GM12875 (cell line): Measurements from ENCODE around the gene PAIP2.
A peak's percentile ranks its signal among the peaks of the same experiment; 100 is the strongest.
"Not testable (repeated sequence)": the region's sequence is repeated elsewhere in the genome, so short reads cannot be mapped to it uniquely, and the experiment has no call there.

Experiments used
- H3K4me3 ChIP-seq: one replicate; pipeline ENCODE4 v1.5.1; 2011; ENCODE audit warnings: low read depth, low read length, control low read depth
- TF ChIP-seq, protein P1 (sequence below): IDR thresholded peaks from 2 replicates; pipeline ENCODE4 v1.5.1; 2011; ENCODE audit warnings: low read depth, mild to moderate bottlenecking, control low read depth, inconsistent platforms, low read length, moderate library complexity, borderline replicate concordance; ENCODE audit not compliant: insufficient read depth

Gene PAIP2

DNA sequence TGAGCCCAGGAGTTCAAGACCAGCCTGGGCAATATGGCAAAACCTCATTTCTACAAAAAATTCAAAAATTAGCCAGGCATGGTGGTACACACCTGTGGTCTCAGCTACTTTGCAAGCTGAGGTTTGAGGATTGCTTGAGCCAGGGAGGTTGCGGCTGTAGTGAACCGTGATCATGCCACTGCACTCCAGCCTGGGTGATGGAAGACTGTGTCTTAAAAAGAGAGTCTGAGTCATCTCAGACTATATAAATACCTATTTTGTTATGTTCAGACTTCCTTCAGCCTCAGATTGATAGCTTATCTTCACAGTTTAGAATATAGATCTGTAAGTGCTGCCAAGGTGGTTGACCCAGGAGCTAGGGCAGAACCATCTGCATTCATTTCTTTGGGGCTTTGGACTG, 1.6 kb upstream of the PAIP2 start:
- TF ChIP-seq, protein P1, sequence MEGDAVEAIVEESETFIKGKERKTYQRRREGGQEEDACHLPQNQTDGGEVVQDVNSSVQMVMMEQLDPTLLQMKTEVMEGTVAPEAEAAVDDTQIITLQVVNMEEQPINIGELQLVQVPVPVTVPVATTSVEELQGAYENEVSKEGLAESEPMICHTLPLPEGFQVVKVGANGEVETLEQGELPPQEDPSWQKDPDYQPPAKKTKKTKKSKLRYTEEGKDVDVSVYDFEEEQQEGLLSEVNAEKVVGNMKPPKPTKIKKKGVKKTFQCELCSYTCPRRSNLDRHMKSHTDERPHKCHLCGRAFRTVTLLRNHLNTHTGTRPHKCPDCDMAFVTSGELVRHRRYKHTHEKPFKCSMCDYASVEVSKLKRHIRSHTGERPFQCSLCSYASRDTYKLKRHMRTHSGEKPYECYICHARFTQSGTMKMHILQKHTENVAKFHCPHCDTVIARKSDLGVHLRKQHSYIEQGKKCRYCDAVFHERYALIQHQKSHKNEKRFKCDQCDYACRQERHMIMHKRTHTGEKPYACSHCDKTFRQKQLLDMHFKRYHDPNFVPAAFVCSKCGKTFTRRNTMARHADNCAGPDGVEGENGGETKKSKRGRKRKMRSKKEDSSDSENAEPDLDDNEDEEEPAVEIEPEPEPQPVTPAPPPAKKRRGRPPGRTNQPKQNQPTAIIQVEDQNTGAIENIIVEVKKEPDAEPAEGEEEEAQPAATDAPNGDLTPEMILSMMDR, result no peak
- no peak overlapping the region for H3K4me3 ChIP-seq

DNA sequence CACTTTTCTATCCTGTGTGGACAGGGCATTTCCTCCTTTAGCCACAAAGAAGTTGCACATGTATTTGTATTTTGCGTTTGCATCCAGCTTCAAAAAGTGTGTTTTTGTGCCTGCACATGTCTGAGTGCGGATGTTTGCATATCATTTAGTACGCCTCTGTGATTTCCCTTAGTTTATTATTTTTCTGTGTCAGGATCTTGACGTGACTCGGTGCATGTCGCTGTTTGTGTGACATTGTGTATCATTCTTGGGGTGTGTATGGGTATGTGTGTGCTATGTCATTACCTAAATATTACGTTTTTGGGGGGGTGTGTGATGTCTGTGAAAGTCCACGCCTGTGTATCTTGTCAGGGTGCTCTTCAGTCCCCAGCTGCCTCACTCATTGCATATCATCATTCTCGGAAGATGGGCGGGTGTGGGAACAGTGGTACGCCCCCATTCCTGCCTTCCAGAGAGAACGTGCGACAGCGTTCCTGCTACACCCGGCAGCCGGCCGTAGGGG, 416 bp upstream of the PAIP2 start:
- H3K4me3 ChIP-seq, result peak overlapping the region; percentile 98
- TF ChIP-seq, protein P1, result no peak

DNA sequence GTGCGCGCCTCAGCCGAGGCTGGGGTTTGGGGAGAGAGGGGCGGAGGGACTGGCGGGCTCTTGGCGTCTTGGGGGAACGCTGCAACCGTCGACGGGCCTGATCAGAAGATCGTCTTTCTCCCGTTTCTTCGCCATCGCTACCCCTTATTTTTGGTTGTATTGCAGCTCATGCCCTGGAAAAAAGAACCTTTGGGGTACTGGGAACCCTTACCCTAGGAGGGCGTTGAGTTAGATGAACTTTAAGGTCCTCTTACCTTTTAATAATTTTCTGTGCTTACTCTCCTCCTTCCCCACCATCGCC, 719 bp downstream of the PAIP2 start:
- TF ChIP-seq, protein P1, result no peak
- peak overlapping the region; percentile 98 for H3K4me3 ChIP-seq

DNA sequence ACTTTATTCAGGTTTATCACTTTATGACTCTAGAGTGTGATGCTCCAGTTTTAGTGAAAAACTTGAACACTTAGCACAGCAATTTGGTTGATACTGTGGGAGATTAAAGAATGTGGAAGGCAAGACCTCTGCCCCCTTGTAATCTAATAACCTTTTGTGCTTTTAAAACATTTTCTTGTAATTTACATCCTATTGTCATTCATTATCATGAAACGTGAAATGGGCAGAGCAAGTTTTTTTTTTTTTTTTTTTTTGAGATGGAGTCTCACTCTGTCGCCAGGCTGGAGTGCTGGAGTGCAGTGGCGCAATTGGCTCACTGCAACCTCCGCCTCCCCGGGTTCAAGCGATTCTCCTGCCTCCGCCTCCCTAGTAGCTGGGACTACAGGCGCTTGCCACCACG, 1.8 kb downstream of the PAIP2 start:
- H3K4me3 ChIP-seq, result no peak overlapping the region
- TF ChIP-seq, protein P1, result no peak

DNA sequence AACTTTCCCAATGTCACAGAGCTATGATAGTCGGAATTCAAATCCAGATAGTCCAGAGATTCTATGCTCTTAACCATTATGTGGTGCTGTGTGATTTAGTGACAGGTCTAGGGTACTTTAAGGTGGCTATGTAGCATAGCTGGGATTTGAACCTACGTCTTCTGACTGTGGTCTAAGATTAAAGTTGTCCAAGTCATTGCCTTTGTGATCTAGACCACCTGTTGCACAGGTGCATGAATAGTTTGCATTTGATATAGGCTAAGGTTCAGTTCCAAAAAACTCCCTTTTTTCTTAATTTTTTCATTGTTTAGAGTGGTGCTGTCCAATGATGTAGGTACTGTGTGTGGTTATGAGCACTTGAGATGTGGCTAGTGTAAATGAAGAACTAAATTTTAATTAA, 2.5 kb downstream of the PAIP2 start:
- TF ChIP-seq, protein P1, result no peak
- no peak overlapping the region for H3K4me3 ChIP-seq

DNA sequence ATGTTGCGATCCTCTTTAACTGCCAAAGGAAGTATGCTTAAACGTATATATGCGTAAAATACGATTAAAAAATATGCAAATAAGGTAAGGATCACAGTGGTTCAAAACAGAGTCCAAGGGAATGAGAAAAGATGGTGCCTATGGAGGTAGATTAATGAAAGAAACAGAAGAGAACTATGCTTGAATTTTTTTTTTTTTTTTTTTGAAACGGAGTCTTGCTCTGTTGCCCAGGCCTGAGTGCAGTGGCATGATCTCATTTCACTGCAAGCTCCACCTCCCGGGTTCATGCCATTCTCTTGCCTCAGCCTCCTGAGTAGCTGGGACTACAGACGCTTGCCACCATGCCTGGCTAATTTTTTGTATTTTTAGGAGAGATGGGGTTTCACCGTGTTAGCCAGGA, 3.8 kb downstream of the PAIP2 start:
- H3K4me3 ChIP-seq, result not testable (repeated sequence)

DNA sequence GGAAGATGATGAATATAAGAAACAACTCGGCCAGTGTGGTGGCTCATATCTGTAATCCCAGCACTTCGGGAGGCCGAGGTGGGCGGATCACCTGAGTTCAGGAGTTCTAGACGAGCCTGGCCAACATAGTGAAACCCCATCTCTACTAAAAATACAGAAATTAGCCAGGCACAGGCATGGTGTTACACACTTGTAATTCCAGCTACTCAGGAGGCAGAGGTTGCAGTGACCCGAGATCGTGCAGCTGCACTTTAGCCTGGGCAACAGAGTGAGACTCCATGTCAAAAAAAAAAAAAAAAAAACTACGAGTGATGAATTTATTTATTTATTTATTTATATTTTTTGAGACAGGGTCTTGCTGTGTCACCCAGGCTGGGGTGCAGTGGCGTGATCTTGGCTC, 6.2 kb downstream of the PAIP2 start:
- not testable (repeated sequence) for H3K4me3 ChIP-seq

DNA sequence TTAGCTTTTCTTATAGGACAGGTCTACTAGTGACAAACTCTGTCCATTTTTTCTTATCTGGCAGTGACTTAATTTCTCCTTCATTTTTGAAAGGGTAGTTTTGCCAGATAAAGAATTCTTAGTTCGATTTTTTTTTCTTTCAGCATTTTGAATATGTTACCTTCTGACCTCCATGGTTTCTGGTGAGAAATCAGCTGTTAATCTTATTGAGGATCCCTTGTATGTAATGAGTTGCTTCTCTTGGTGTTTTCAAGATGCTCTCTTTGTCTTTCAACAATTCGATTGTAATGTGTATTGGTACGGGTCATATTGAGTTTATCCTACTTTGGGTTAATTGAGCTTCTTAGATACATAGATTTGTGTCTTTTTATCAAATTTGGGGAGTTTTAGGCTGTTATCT, 12.5 kb downstream of the PAIP2 start:
- TF ChIP-seq, protein P1, result no peak
- H3K4me3 ChIP-seq, result no peak overlapping the region

DNA sequence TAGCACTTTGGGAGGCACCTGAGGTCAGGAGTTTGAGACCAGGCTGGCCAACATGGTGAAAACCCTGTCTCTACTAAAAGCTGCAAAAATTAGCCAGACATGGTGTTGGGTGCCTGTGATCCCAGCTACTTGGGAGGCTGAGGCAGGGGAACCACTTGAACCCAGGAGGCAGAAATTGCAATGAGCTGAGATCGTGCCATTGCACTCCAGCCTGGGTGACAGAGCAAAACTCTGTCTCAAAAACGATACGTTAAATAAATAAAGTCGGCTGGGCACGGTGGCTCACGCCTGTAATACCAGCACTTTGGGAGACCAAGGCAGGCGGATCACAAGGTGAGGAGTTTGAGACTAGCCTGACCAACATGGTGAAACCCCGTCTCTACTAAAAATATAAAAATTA, 14.2 kb downstream of the PAIP2 start:
- not testable (repeated sequence) for H3K4me3 ChIP-seq
